T47D (cell line): ENCODE measurements around the gene PTPRJ.

ENCODE experiments used
- DNase-seq, 2 experiments: peaks; one replicate each; pipeline versions ENCODE4 v3.0.0 to v3.0.0-alpha.2; 2011 to 2012; ENCODE audit warnings: low read depth in 1 of 2, low spot score in 1 of 2
- JUND ChIP-seq: IDR thresholded peaks from 2 replicates; pipeline ENCODE4 v1.6.1; 2012; ENCODE audit warnings: low read depth
- in situ Hi-C: cut with HindIII; loops from 2 replicates; pipeline ENCODE4 v1.10.0; 2016; ENCODE audit warnings: low sequenced_read_pairs, low pct_unique_long_range_greater_than_20kb

Gene PTPRJ

DNA sequence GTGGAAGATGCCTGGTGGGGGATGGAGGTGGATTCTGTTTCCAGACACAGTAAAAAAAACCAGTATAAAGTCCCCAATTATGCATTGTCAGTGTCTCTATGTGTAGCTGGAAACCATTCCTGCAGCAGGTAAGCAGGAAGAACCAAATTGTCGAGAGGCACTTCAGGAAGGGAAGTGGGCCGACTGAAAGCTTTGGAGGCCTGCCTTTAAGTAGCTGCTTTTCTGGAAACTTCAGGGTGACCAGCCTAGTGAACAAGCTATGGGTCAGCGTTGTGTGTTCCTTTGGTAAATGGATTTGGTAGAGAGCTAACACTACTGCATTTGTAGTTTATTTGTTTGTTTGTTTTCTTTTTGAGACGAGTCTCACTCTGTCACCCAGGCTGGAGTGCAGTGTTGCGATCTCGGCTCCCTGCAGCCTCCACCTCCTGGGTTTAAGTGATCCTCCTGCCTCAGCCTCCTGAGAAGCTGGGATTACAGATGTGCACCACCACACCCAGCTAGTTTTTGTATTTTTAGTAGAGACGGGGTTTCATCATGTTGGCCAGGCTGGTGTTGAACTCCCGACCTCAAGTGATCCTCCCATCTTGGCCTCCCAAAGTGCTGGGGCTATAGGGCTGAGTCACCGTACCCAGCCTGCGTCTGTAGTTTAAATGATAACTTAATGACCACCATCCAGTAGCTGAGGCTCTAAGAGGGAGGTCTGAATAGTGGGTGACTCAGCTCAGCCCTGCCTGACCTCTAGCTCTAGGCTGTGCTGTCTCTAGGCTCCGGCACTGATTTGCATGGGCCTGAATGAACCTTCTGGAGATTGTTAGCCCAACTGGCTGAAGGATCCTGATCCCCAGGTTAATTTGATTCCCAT, 12.8 kb downstream of the PTPRJ start:
- in situ Hi-C loops = no loop called here
- DNase-seq = no peak

DNA sequence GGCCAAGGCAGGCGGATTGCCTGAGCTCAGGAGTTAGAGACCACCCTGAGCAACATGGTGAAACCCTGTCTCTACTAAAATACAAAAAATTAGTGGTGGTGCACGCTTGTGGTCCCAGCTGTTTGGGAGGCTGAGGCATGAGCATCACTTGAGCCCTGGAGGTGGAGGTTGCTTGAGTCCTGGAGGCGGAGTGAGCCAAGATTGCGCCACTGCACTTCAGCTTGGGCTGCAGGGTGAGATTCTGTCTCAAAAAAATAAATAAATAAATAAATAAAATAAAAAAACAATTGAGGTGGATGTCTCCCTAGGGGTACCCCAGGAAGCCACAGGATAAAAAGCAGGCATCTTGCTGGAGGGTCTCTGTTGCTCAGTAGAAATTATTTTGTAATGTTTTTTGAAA, 14.1 kb downstream of the PTPRJ start:
- no peak for DNase-seq
- no peak for TF ChIP-seq JUND
- in situ Hi-C loops = no loop called here

More for the DNA sequence above, 12.8 kb downstream of the PTPRJ start:
- TF ChIP-seq JUND = no peak

- no peak for TF ChIP-seq JUND
- DNase-seq = no peak
- in situ Hi-C loops = no loop called here
Observed at GRCh38 chr11:47995360-47995769, 15.0 kb downstream of the PTPRJ start.

- no peak for TF ChIP-seq JUND
- no peak for DNase-seq
- in situ Hi-C loops = no loop called here
Observed at GRCh38 chr11:47997063-47998053, 17.0 kb downstream of the PTPRJ start.

DNA sequence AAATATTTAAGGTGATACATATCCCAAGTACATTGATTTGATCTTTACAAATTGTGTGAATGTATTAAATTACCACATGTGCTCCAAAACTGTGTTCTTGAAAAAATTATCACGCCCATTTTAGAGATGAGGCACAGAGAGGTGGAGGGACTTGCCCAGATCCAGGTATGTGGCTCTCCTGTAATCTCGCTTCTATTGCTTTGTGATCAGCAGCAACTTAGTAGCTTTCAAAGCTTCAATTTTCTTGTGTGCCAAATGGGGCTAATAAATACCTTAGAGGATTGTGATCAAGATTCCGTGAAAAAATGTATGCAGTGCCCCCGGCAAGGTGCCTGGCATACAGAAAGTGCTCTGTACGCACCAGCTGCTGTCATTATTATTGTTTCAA, 18.0 kb downstream of the PTPRJ start:
- TF ChIP-seq JUND = peak; percentile 61; the same call in 1 of the 2 replicates
- DNase-seq = no peak
- in situ Hi-C loops = no loop called here

- in situ Hi-C loops = no loop called here
- DNase-seq = peak in 1 of 2 experiments; percentile 71
- peak; percentile 3; the same call in 1 of the 2 replicates for TF ChIP-seq JUND
Observed at GRCh38 chr11:47998733-47999359, 18.5 kb downstream of the PTPRJ start.

- in situ Hi-C loops = no loop called here
- no peak for TF ChIP-seq JUND
- no peak for DNase-seq
Observed at GRCh38 chr11:48000432-48000831, 20.1 kb downstream of the PTPRJ start.

- in situ Hi-C loops = no loop called here
- DNase-seq = no peak
- no peak for TF ChIP-seq JUND
Observed at GRCh38 chr11:48001438-48002021, 21.2 kb downstream of the PTPRJ start.

- DNase-seq = no peak
- no peak for TF ChIP-seq JUND
- in situ Hi-C loops = no loop called here
Observed at GRCh38 chr11:48002561-48002960, 22.2 kb downstream of the PTPRJ start.

- no peak for TF ChIP-seq JUND
- no peak for DNase-seq
- in situ Hi-C loops = no loop called here
Observed at GRCh38 chr11:48003926-48004325, 23.6 kb downstream of the PTPRJ start.

DNA sequence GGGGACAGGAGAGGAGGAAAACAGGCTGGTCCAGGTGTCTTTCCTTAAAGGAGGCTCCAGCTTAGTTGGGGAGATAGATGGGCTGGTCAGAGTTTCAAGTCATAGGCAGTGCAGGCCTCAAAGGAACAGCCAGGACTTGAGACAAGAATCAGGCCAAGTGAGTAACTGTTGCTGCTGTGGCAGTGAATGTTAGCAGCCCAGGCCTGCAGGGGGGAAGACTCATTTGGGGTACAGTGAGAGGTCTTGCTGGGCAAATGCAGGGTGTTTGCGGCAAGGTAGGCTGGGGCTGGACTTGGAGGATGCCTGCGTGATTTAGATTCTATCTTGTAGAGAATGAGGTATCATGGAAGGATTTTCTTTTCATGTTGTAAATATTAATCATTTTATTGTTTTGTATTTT, 24.1 kb downstream of the PTPRJ start:
- no peak for TF ChIP-seq JUND
- DNase-seq = no peak
- in situ Hi-C loops = no loop called here

DNA sequence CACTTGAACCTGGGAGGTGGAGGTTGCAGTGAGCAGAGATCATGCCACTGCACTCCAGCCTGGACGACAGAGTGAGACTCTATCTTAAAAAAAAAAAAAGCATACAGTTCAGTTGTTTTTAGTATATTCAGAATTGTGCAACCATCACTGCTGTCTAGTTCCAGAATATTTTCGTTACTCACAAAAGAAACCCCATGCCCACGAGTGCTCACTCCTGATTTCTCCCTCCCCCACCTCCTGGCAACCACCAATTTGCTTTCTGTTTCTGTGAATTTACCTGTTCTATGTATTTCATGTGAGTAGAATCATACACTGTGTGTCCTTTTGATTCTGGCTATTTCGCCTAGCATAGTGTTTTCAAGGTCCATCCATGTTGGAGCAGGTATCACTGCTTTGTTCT, 24.8 kb downstream of the PTPRJ start:
- no peak for DNase-seq
- in situ Hi-C loops = no loop called here
- no peak for TF ChIP-seq JUND

DNA sequence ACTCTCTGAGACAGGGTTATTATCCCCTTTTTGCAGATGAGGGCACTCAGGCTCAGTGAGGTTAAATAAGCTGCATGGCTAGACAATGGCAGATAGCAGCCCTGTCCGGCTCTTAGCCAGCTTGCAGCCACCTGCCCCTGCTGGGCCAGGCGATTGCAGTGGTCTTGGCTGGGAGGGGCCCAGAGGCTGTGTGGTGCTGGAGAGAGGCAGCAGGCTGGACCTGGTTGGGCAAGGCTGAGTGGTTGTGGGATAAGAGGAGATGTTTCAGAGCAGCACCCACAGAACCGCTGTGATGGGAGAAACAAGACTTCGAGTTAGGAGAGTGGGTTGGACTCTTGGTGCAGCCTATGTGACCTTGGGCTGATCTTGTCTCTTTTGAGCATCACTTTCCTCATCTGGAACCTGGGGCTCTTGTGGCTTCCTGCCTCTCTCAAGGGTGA, 25.5 kb downstream of the PTPRJ start:
- TF ChIP-seq JUND = no peak
- DNase-seq = no peak
- in situ Hi-C loops = no loop called here
